HCT116 (cell line): Measurements from ENCODE around the gene KIFAP3. TPM values are rescaled to one million over a fixed set of nuclear protein-coding genes. Genes with fewer than 3 reads are reported as not detected.

Experiments
- ATAC-seq: fragments of 200-7000 bp; cut with Tn5 transposase; 2 replicates; pipeline ENCODE4 v1.9.1; 2020; ENCODE audit warnings: mild to moderate bottlenecking, moderate library complexity
- BruUV-seq: library from RNA; stranded (reverse); fragments of 400-500 nt; replicated peaks from 2 replicates; lab custom pipeline; 2021; lab: Mats Ljungman, UMichigan
- CTCF ChIA-PET: fragments of 300-600 bp; sonication (Branson Sonifier 250); formaldehyde crosslinking; loops from one replicate; lab custom pipeline; 2021; ENCODE audit warnings: antibody characterized with exemption; lab: Charles Lee
- POLR2A ChIA-PET: fragments of 300-600, 350-600 bp; sonication (Branson Sonifier 250); formaldehyde crosslinking; loops from one replicate; lab custom pipeline; 2021; ENCODE audit warnings: antibody characterized with exemption; lab: Charles Lee
- RAD21 ChIA-PET, 2 experiments: fragments of 300-600 bp; sonication (Branson Sonifier 250); formaldehyde crosslinking; loops; one replicate each; lab custom pipeline; 2023; ENCODE audit warnings: low total read pairs in 2 of 2; ENCODE audit not compliant: uncharacterized antibody in 2 of 2, unreplicated experiment in 2 of 2, low non-redundant PET in 1 of 2; lab: Charles Lee
- DNase-seq: peaks from one replicate; pipeline ENCODE4 v3.0.0-alpha.2; 2010; ENCODE audit warnings: low read depth, low spot score
- H2AFZ ChIP-seq: fragments of 200-600 bp; shearing (Covaris generic), sonication (generic); 2 replicates; pipeline ENCODE4 v1.6.1; 2017; ENCODE audit warnings: low read depth, mixed run types, mixed read lengths, antibody characterized with exemption, low read length; ENCODE audit not compliant: poor library complexity, severe bottlenecking
- H3K27ac ChIP-seq: 2 replicates; pipeline ENCODE4 v1.5.1; 2012; ENCODE audit warnings: low read depth, low read length
- H3K27me3 ChIP-seq: fragments of 200-600 bp; sonication (generic); 2 replicates; pipeline ENCODE4 v1.6.1; 2016; ENCODE audit warnings: mixed run types, low read length, mixed read lengths; ENCODE audit not compliant: insufficient read depth
- H3K36me3 ChIP-seq, 2 experiments: fragments of 200-500 bp in 1 of 2; fragments of 200-600 bp in 1 of 2; sonication (Bioruptor generic) in 1 of 2; sonication (generic) in 1 of 2; 2 replicates each; pipeline versions ENCODE4 v1.5.1 to v1.6.1; 2014 to 2016; ENCODE audit warnings: low read length in 2 of 2, inconsistent platforms in 1 of 2, mixed read lengths in 1 of 2, mixed run types in 1 of 2; ENCODE audit not compliant: insufficient read depth in 2 of 2, control insufficient read depth in 1 of 2
- H3K4me1 ChIP-seq, 2 experiments: fragments of 200-600 bp in 1 of 2; sonication (generic) in 1 of 2; 2 replicates each; pipeline versions ENCODE4 v1.5.1 to v1.6.1; 2012 to 2017; ENCODE audit warnings: low read length in 2 of 2, inconsistent platforms in 1 of 2, mild to moderate bottlenecking in 1 of 2, mixed read lengths in 1 of 2, mixed run types in 1 of 2, moderate library complexity in 1 of 2; ENCODE audit not compliant: insufficient read depth in 2 of 2, control insufficient read depth in 1 of 2
- H3K4me2 ChIP-seq: fragments of 200-600 bp; sonication (generic); 2 replicates; pipeline ENCODE4 v1.6.1; 2017; ENCODE audit warnings: mixed run types, low read length, mixed read lengths
- H3K4me3 ChIP-seq, 2 experiments: fragments of 200-600 bp in 1 of 2; sonication (generic) in 1 of 2; replicated peaks in 1 of 2; 2 replicates each; pipeline ENCODE4 v1.5.1; 2011 to 2016; ENCODE audit warnings: low read length in 2 of 2, control low read depth in 1 of 2, low read depth in 1 of 2, mild to moderate bottlenecking in 1 of 2, mixed read lengths in 1 of 2, mixed run types in 1 of 2
- H3K79me2 ChIP-seq: fragments of 200-600 bp; sonication (generic); 2 replicates; pipeline ENCODE4 v1.6.1; 2017; ENCODE audit warnings: mild to moderate bottlenecking, mixed run types, low read length, moderate library complexity, mixed read lengths; ENCODE audit not compliant: insufficient read depth
- H3K9ac ChIP-seq: fragments of 200-600 bp; sonication (generic); 2 replicates; pipeline ENCODE4 v1.6.1; 2016; ENCODE audit warnings: low read length, mixed read lengths
- H3K9me2 ChIP-seq: fragments of 200-600 bp; sonication (generic), shearing (Covaris generic); 2 replicates; pipeline ENCODE4 v1.6.1; 2017; ENCODE audit warnings: mixed run types, mild to moderate bottlenecking, moderate library complexity; ENCODE audit not compliant: insufficient read depth
- H3K9me3 ChIP-seq, 2 experiments: fragments of 200-500 bp in 1 of 2; fragments of 200-600 bp in 1 of 2; sonication (Bioruptor generic) in 1 of 2; sonication (generic) in 1 of 2; 2 replicates each; pipeline ENCODE4 v1.6.1; 2014 to 2017; ENCODE audit warnings: low read length in 2 of 2, mixed read lengths in 2 of 2, inconsistent platforms in 1 of 2, low read depth in 1 of 2, mild to moderate bottlenecking in 1 of 2, mixed run types in 1 of 2, moderate library complexity in 1 of 2; ENCODE audit not compliant: control insufficient read depth in 1 of 2, insufficient read depth in 1 of 2
- H4K20me1 ChIP-seq: fragments of 200-600 bp; sonication (generic), shearing (Covaris generic); 2 replicates; pipeline ENCODE4 v1.6.1; 2017; ENCODE audit warnings: mixed run types, mild to moderate bottlenecking, moderate library complexity; ENCODE audit not compliant: insufficient read depth
- ATF3 ChIP-seq: IDR thresholded peaks from 2 replicates; pipeline ENCODE4 v1.6.1; 2012
- CBX3 ChIP-seq: IDR thresholded peaks from 2 replicates; pipeline ENCODE4 v1.6.1; 2012; ENCODE audit warnings: low read depth
- CEBPB ChIP-seq: IDR thresholded peaks from 2 replicates; pipeline ENCODE4 v1.6.1; 2012; ENCODE audit warnings: low read depth
- ELF1 ChIP-seq: IDR thresholded peaks from 2 replicates; pipeline ENCODE4 v1.6.1; 2012; ENCODE audit warnings: low read depth, borderline replicate concordance
- EZH2 ChIP-seq: fragments of 200-600 bp; sonication (generic); IDR thresholded peaks from 2 replicates; pipeline ENCODE4 v1.6.1; 2017; ENCODE audit warnings: antibody characterized with exemption, mixed run types
- FOSL1 ChIP-seq: IDR thresholded peaks from 2 replicates; pipeline ENCODE4 v1.6.1; 2012; ENCODE audit warnings: low read depth
- JUND ChIP-seq: IDR thresholded peaks from 2 replicates; pipeline ENCODE4 v1.6.1; 2012
- MAX ChIP-seq: IDR thresholded peaks from 2 replicates; pipeline ENCODE4 v1.6.1; 2012
- POLR2A ChIP-seq: IDR thresholded peaks from 2 replicates; pipeline ENCODE4 v1.7.0; 2011; ENCODE audit warnings: borderline replicate concordance; ENCODE audit not compliant: insufficient read depth, insufficient read length; ENCODE audit errors: extremely low read depth
- POLR2AphosphoS5 ChIP-seq: IDR thresholded peaks from 2 replicates; pipeline ENCODE4 v1.6.1; 2011; ENCODE audit warnings: mild to moderate bottlenecking, low read depth, low read length, moderate library complexity
- RAD21 ChIP-seq: IDR thresholded peaks from 2 replicates; pipeline ENCODE4 v1.6.1; 2012; ENCODE audit warnings: low read depth, mild to moderate bottlenecking
- REST ChIP-seq: IDR thresholded peaks from 2 replicates; pipeline ENCODE4 v1.6.1; 2012; ENCODE audit warnings: low read depth
- SIN3A ChIP-seq: IDR thresholded peaks from 2 replicates; pipeline ENCODE4 v1.6.1; 2012; ENCODE audit warnings: low read depth
- SP1 ChIP-seq: IDR thresholded peaks from 2 replicates; pipeline ENCODE4 v1.6.1; 2012; ENCODE audit warnings: low read depth
- SRF ChIP-seq: IDR thresholded peaks from 2 replicates; pipeline ENCODE4 v1.6.1; 2012; ENCODE audit warnings: low read depth
- YY1 ChIP-seq: IDR thresholded peaks from 2 replicates; pipeline ENCODE4 v1.6.1; 2011; ENCODE audit warnings: low read length, low read depth, moderate library complexity, mild to moderate bottlenecking; ENCODE audit not compliant: insufficient replicate concordance; ENCODE audit errors: extremely low read depth
- ZBTB33 ChIP-seq: IDR thresholded peaks from 2 replicates; pipeline ENCODE4 v1.6.1; 2011; ENCODE audit warnings: mild to moderate bottlenecking, low read length, moderate library complexity; ENCODE audit not compliant: insufficient replicate concordance; ENCODE audit errors: extremely low read depth
- ZFX ChIP-seq: fragments of 450-650 bp; IDR thresholded peaks from 2 replicates; pipeline ENCODE4 v1.6.1; 2017
- ZNF274 ChIP-seq: fragments of 200-500 bp; sonication (Bioruptor generic); IDR thresholded peaks from 2 replicates; pipeline ENCODE4 v1.6.1; 2014; ENCODE audit warnings: mild to moderate bottlenecking, low read depth, low read length, inconsistent platforms
- intact Hi-C: fragments of 100-400 bp; cut with micrococcal nuclease; formaldehyde crosslinking; loops from 2 replicates; pipeline ENCODE4 v1.10.0; 2022
- total RNA-seq: library from RNA; stranded (reverse); gene quantifications from one replicate; pipeline ENCODE4 v1.2.1, GENCODE V29; 2021; ENCODE audit not compliant: unreplicated experiment

Gene KIFAP3
- total RNA-seq, 1 experiment from 2014 or later: 10.8 TPM

GRCh38 chr1:170122366-170122765 is 47.9 kb upstream of the KIFAP3 start:
- BruUV-seq: no TSS peak
- RAD21 ChIA-PET: no interaction called here
- H3K4me1 ChIP-seq: no peaks in the 10 kb centered on the region
- H3K4me3 ChIP-seq: no peak overlapping the region
- H3K4me2 ChIP-seq: no peak overlapping the region
- POLR2A ChIA-PET: no interaction called here
- H3K27me3 ChIP-seq: no peaks in the 10 kb centered on the region
- no peak for ATAC-seq
- TF ChIP-seq EZH2 (no peak), ATF3 (no peak), SP1 (no peak), SRF (no peak), SIN3A (no peak), RAD21 (no peak), CBX3 (no peak), ELF1 (no peak), FOSL1 (no peak), MAX (no peak), POLR2AphosphoS5 (no peak), YY1 (no peak), ZNF274 (no peak), ZBTB33 (no peak), REST (no peak), POLR2A (no peak), JUND (no peak), ZFX (no peak), CEBPB (no peak)
- H4K20me1 ChIP-seq: no peaks in the 10 kb centered on the region
- H3K27ac ChIP-seq: no peak overlapping the region
- no peak overlapping the region for H2AFZ ChIP-seq
- H3K9me2 ChIP-seq: no peaks in the 10 kb centered on the region
- H3K9ac ChIP-seq: no peak overlapping the region
- intact Hi-C loops: no loop called here
- H3K79me2 ChIP-seq: no peaks in the 10 kb centered on the region
- no peak for DNase-seq
- H3K36me3 ChIP-seq: no peaks in the 10 kb centered on the region
- CTCF ChIA-PET: no interaction called here
- no peaks in the 10 kb centered on the region for H3K9me3 ChIP-seq
